ENCODE measurements around the gene MSANTD4.
"Not testable (repeated sequence)": the region's sequence is repeated elsewhere in the genome, so short reads cannot be mapped to it uniquely, and the experiment has no call there.

Gene MSANTD4

DNA sequence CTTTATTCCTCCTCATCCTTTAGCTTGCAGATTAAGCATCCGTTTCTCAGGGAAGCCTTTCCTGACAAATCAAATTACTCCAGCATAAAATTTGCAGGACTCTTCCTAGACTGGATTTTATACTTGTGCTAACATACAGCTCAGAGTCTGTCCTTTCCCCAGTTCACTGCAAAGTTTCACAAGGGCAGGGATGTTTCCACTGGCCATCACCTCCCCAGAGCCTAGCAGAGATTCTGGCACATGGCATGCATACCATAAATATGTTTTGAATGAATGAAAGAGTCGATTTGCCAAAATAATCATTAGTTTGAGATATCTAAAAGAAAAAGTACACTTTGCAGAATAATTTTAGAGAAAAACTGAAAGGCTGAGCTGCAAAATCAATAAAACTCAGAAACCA, 10.6 kb downstream of the MSANTD4 start:
- Histone ChIP-seq H3K27me3 (ENCODE audit: insufficient read depth, poor library complexity, severe bottlenecking) (no peaks in the 10 kb centered on the region), H3K4me3 (replicated peaks; ENCODE audit: insufficient read depth, low read length) (no peak overlapping the region), H3K27ac (replicated peaks) (no peak overlapping the region)
- TF ChIP-seq REST (IDR thresholded peaks at IDR 0.05; ENCODE audit: insufficient replicate concordance, low read depth) (no peak), SPI1 (IDR thresholded peaks at IDR 0.05; ENCODE audit: borderline replicate concordance, low read depth) (no peak), POLR2AphosphoS5 (IDR thresholded peaks at IDR 0.05; ENCODE audit: low read depth) (no peak), CTCF (IDR thresholded peaks at IDR 0.05; ENCODE audit: insufficient read depth, low read length) (no peak), GABPA (IDR thresholded peaks at IDR 0.05; ENCODE audit: low read depth) (no peak)
- no peak for DNase-seq (ENCODE audit: low read depth in 1 of 2, low spot score in 1 of 2)

DNA sequence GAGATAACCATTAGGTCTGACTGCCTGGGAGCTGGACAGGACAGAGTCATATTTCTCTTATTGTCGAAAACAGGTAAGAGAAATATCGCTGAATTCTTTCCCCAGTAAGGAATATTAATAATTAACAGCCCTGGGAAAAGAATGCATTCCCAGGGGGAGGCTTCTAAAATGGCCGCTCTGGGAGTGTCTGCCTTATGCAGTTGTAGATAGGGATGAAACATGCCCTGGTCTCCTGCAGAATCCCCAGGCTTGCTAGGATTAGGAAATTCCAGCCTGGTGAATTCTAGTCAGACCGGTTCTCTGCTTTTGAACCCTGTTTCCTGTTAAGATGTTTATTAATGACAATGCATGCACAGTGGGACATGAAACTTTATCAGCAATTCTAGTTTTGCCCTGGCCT, 18.9 kb downstream of the MSANTD4 start:
- H3K27me3 ChIP-seq (ENCODE audit: insufficient read depth, poor library complexity, severe bottlenecking); DNase-seq (ENCODE audit: low read depth in 1 of 2, low spot score in 1 of 2); H3K4me3 ChIP-seq (replicated peaks; ENCODE audit: insufficient read depth, low read length); H3K27ac ChIP-seq (replicated peaks): not testable (repeated sequence)

DNA sequence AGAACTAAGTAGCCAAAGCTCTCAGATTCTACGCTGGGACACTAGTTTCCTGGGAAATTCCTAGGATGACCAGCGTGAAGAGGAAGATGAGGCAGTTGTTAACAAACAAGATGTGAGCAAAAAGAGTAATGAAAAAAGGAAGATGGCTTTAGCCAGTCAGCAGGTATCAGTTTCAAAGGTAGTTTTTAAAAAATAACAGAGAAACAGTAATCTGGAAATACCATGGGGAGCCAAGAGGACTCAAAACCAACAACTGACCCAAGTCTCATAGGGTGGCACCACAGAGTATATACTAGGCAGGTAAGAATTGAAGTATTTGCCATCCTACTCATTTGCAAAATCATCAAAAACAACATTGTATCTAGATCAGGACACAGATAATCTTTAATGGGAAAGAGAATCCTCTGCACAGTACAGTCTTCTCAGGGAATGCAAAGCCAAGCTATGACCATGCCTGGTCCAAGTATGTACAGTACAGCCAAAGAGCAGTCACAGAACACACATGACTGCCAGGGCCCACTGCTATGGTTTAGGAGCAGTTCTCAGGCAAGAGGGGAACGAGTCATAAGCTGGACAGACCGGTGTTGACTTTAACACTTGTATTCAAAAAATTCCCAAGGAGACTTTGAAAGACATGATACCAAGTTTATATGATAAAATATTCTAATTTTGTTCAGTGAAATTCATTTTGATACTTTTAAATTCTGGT, 20.6 kb downstream of the MSANTD4 start:
- no peak for DNase-seq (ENCODE audit: low read depth in 1 of 2, low spot score in 1 of 2)
- Histone ChIP-seq H3K4me3 (replicated peaks; ENCODE audit: insufficient read depth, low read length) (no peak overlapping the region), H3K27me3 (ENCODE audit: insufficient read depth, poor library complexity, severe bottlenecking) (no peaks in the 10 kb centered on the region), H3K27ac (replicated peaks) (no peak overlapping the region)
- no peak for TF ChIP-seq REST (IDR thresholded peaks at IDR 0.05; ENCODE audit: insufficient replicate concordance, low read depth)
- TF ChIP-seq CTCF (IDR thresholded peaks at IDR 0.05; ENCODE audit: insufficient read depth, low read length): no peak
- TF ChIP-seq SPI1 (IDR thresholded peaks at IDR 0.05; ENCODE audit: borderline replicate concordance, low read depth): no peak
- no peak for TF ChIP-seq POLR2AphosphoS5 (IDR thresholded peaks at IDR 0.05; ENCODE audit: low read depth)
- TF ChIP-seq GABPA (IDR thresholded peaks at IDR 0.05; ENCODE audit: low read depth): no peak

GRCh38 chr11:105991888-105992287, 30.2 kb downstream of the MSANTD4 start:
- Histone ChIP-seq H3K27me3 (ENCODE audit: insufficient read depth, poor library complexity, severe bottlenecking) (no peaks in the 10 kb centered on the region), H3K27ac (replicated peaks) (no peak overlapping the region), H3K4me3 (replicated peaks; ENCODE audit: insufficient read depth, low read length) (no peak overlapping the region)
- DNase-seq (ENCODE audit: low read depth in 1 of 2, low spot score in 1 of 2): no peak
- TF ChIP-seq GABPA (IDR thresholded peaks at IDR 0.05; ENCODE audit: low read depth) (no peak), CTCF (IDR thresholded peaks at IDR 0.05; ENCODE audit: insufficient read depth, low read length) (no peak), POLR2AphosphoS5 (IDR thresholded peaks at IDR 0.05; ENCODE audit: low read depth) (no peak), REST (IDR thresholded peaks at IDR 0.05; ENCODE audit: insufficient replicate concordance, low read depth) (no peak), SPI1 (IDR thresholded peaks at IDR 0.05; ENCODE audit: borderline replicate concordance, low read depth) (no peak)

Data from HL-60 (cell line).